GM21786 (cell line): ENCODE measurements around the gene SH3GLB2.
"Not testable (repeated sequence)": the region's sequence is repeated elsewhere in the genome, so short reads cannot be mapped to it uniquely, and the experiment has no call there.

Source experiments
- ATAC-seq: cut with Tn5 transposase; IDR thresholded peaks from one replicate; pipeline ENCODE4 v1.9.1; 2021; ENCODE audit not compliant: unreplicated experiment

The SH3GLB2 gene

DNA sequence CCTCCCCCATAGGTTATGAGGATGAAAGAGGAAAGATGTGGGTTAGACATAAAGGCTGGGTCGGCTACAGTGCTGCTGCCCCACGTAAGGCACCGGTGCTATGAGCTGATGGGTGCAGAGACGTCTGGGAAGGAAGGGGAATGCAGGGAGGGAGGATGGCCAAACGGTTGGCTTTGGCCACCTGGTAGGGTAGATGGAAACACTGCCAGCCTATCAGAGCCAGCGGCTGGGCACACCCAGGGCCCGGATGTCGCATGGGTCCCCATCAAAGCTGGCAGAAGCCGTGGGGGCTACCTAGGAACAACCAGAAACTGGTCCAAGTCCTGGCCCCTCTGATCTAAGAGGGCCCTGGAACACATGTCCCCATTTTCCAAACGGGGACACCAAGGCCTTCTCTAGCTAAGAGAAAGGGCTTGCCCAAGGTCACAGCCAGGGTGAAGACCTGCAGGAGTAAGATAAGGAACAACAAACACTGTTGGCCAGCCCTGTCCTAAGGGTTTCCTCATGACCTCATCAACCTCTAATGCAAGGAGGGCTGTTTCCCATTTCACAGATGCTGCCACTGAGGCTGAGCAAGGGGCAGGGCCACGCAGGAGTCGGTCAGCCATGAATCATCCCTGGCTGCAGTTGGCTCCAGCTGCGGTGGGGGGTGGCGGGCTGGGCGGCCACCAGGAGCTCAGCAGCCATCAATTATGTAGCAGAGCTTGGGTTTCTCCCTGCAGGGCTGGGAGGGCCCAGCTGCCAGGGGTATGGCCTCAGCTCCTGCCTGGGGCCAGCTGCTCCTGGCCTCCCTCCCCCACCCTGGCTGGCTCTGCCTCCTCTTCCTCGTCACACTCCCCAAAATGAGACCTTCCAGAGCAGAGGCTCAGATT is 4.9 kb downstream of the SH3GLB2 start:
- no peak for ATAC-seq

DNA sequence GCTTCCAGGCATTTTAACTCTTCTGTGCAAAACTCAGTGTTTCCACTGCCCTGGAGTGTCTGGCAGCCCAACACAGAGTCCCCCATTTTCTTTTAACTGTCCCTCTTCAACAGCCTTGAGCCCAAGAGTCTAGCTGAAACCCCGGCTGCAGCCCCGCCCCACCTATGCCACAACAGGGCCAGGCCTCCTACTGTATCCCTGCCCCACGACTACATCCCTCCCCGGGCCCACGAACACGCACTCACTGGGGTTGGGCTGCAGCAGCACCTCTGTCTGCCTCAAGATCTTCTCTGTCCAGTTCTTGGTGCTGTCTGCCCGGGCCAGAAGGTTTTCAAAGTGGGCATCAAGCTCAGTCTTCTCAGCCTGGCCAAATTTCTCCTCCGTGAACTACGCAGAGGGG is 6.1 kb downstream of the SH3GLB2 start:
- ATAC-seq, result no peak

DNA sequence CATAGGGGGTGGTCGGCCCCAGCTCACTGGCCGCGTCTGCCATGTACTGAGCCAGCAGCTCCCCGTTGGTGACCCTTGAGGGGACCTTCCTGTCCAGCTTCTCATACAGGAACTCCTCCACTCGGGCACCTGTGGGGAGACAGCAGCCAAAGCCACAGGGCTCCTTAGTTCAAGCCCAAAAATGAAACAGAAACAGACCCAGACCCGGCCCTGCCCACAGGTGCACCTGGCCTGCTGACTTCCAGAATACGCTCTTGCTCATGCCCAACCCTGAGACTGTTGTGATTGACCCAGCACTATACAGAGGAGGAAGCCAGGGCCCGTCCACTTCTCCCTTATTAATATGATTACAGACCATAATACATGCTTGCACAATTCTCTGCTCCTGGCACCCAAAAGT is 7.0 kb downstream of the SH3GLB2 start:
- no peak for ATAC-seq

GRCh38 chr9:129014608-129015007 is 13.5 kb downstream of the SH3GLB2 start:
- no peak for ATAC-seq

GRCh38 chr9:129014124-129014523 is 14.0 kb downstream of the SH3GLB2 start:
- no peak for ATAC-seq

- no peak for ATAC-seq
Observed at GRCh38 chr9:129013674-129014073, 14.5 kb downstream of the SH3GLB2 start.

GRCh38 chr9:129012893-129013448 is 15.2 kb downstream of the SH3GLB2 start:
- ATAC-seq, result no peak

DNA sequence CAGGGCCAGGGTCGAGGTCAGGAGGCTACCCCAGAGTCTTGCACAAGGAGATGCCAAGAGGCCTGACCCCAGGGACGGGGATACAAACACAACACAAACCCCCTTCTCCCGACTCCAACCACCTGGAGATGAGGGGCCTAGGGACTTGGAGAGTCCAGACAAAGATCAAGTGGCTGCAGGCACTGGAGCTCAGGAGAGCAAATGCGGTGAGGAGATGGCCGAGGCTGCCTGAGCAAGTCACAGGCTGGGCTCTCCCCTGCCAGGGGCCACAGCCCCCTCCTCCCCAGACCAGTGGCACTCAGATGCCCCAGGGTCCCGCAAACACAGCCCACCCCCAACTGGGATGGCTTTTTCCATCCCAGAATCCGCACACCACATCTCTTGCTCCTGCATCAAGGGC is 15.8 kb downstream of the SH3GLB2 start:
- no peak for ATAC-seq

DNA sequence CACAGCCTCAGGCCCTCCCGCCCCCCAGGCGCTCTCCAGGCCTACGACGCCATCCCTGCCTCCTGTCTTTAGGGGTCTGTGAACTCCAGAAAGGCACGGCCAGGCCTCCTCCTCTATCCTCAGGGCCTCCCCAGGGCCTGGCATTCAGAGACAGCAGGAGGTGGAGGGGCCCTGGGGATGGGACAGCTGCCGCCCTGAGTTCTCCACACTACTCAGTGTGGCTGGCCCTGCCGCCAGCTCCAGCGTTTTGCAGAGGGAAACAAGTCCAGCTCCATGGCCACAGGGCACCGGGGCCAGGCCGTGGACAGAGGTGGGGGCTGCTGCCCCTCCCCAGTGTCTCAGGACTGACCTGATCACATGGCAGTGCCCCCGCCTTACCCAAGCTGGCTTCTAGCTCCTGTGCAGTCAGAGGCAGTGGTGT is 16.4 kb downstream of the SH3GLB2 start:
- no peak for ATAC-seq

DNA sequence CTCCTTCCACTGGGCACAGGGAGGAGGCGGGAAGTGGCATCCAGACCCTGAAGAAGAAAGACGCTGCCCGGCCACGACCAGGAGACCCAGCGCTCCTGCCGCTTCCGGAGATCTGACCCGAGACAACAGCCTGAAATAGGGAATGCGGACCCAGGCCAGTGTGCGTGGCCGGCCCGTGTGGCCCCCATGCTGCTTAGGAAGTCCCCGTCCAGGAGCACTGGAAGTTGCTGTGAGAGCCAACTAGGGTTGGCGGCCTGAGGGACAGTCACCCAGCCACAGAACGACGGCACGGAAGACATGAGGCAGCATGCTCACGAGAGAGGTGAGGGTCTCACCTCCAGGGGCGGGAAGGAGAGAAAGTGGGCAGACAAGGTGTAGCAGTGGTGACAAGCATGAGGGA is 17.0 kb downstream of the SH3GLB2 start:
- ATAC-seq, result no peak

DNA sequence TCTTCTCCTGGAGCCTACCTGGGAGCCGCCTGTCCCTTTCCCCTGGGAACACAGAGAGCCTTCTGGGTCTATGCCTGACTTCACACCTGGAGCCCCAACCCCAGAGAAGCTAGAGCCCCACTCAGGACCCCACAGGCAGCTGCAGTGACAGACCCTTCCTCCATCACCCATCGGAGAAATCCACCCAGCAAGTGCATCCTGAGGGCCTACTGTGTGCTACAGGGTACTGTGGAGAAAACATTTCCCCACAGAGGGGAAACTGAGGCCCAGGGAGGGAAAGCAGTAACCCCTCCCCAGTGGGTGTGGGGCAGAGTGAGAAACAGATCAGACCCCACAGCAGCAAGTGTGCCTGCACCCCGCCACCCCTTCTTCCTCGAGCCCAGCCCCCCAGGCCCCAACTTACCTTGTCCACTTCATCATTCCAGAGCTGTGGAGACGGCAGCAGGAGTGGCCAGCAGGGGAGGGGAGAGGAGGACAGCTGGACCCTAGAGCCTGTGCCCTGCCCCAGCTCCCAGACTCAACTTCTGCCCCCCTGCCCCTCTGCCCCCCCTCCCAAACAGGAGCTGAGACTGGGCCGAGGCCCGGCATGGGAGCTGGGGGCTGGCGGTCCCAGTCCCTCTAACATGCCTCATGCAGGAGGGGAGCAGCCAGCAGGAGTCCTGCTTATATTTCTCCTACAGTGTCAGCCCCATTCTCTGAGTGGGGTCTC is 17.7 kb downstream of the SH3GLB2 start:
- ATAC-seq, result no peak

- ATAC-seq, result no peak
Observed at GRCh38 chr9:129009584-129010141, 18.5 kb downstream of the SH3GLB2 start.

DNA sequence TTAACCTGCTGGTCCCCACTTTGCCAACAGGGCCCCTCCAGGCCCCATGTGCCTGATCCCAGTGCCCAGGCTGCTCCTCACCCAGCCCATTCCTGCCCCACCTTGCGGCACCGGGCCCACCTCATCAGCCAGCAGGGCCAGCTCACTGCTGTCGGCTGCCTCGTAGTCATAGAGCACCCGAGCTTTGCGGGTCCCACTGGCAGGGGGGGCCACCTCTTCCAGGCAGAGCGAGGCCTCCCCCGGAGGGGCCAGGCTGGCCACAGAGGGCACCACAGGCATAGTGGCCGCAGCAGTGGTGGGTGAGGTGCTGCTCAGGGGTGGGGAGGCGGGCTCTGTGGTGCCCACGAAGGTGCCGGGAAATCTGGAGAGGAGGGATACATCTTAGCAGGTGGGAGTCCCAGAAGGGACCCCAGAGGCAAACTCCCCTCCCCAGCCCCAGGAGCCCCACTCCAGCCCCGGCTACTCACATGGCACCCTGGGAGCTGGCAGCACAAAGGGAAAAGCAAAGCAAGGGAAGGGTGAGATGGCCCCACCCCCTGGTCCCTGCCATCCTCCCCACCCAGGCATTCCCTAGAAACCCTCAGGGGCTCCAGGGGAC is 19.0 kb downstream of the SH3GLB2 start:
- ATAC-seq, result no peak

GRCh38 chr9:129008469-129008965 is 19.6 kb downstream of the SH3GLB2 start:
- ATAC-seq, result no peak

GRCh38 chr9:129007766-129008468 is 20.2 kb downstream of the SH3GLB2 start:
- ATAC-seq, result no peak

- no peak for ATAC-seq
Observed at GRCh38 chr9:129007035-129007765, 20.9 kb downstream of the SH3GLB2 start.

DNA sequence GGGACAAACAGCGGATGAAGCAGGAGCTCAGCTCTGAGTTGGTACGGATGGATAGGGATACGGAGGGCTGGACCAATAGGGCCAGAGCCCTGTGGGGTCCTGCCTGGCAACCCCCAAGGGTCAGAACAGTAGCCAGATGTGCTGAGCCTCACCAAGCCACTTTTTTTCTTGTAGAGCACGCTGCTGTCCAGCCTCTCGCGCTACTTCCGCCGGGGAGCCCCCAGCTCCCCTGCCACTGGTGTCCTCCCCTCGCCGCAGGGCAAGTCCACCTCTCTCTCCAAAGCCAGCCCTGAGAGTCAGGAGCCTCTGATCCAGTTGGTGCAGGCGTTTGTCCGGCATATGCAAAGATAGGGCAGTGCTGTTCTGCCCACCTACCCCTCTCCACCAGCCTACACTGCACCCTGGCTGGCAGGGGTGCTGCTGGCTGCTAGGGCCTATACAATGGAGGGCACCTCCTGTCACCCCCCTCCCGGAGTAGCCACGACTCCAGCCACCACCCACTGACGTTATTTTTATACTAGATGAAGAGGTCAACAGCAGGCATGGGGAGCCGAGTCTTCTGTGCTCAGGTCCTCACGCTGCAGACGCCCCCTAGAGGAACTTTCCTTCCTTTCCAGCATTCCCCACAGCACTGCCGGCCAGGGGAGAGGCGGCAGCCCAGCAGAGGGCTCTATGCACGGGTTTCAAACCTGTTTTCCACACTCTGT is 21.6 kb downstream of the SH3GLB2 start:
- no peak for ATAC-seq

- no peak for ATAC-seq
Observed at GRCh38 chr9:129005336-129005997, 22.7 kb downstream of the SH3GLB2 start.

GRCh38 chr9:129004173-129004572 is 24.0 kb downstream of the SH3GLB2 start:
- ATAC-seq, result not testable (repeated sequence)
